Measurements from ENCODE around the gene SMOC2.

The SMOC2 gene

DNA sequence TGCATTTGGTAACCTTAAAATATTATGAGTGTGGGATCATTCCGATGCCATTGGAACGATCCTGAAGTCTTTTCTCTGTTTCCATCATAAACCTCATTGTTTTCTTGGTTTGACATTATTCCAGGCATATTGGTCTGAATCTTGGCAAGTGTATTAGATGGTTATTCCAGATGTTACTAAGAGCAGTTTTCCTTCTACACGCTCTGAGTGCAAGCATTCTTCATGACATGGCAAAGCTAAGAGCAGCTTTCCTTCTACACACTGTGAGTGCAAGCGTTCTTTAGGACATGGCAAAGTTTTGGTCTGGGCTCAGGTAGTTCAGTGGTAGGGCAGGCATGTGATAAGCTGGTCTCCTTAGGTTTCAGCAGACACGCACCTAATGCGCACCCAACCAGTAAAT is 53.0 kb downstream of the SMOC2 start:
- DNase-seq: no peak

DNA sequence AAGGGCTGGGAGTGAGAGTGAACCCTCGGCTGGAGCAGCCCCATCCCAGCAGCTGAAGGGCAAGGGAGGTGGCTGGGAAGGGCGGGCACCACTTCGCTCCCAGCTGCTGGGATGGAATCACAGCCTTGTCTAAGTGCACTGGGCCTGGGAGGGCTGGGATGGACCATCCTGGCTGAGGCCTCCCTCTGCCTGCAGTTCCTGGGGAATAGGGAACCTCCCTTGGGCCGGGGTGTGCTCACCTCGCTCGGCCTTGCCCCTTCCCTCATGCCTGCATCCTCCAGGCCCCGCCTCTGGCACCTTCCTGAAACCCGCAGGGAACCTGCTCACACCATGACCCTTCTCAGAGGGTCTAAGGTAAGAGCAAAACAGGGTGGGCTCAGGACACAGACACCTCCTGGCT is 53.7 kb downstream of the SMOC2 start:
- no peak for DNase-seq

DNA sequence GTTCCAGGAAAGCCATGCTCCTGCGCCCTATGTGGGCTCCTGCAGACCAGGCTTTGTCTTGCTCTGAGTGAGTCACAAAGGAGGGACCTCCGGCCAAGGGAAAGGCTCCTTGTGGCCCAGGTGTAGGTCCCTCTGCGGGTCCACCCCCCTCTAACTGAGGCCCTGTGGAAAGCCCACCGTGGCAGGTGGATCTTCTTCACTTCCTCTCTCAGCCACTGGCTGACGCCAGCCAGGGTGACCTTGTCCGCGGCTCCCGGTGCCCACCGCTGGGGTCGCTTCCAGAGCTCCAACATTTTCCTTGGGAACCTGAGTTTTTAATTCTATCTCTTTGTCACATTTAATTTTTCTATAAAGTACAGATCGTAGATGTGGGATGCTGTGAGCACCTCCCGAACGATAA is 54.1 kb downstream of the SMOC2 start:
- no peak for DNase-seq

DNA sequence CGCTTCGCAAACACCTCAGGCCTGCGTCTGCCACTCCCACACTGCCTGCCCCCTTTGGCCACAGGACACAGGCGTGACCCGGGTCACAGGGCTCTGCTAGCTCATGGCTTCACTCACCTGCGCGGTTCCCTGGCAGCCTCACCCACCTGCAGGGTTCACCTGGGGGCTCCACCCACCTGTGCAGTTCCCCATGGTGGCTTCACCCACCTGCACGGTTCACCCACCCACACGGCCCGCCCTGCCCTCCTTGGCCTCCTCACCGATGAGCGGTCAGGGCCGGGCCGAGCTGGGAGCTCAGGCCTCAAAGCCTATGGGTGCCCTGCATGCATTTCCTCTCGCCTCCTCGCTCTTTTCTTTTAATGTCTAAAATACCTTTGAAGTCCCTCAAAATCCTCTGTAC is 54.7 kb downstream of the SMOC2 start:
- no peak for DNase-seq

DNA sequence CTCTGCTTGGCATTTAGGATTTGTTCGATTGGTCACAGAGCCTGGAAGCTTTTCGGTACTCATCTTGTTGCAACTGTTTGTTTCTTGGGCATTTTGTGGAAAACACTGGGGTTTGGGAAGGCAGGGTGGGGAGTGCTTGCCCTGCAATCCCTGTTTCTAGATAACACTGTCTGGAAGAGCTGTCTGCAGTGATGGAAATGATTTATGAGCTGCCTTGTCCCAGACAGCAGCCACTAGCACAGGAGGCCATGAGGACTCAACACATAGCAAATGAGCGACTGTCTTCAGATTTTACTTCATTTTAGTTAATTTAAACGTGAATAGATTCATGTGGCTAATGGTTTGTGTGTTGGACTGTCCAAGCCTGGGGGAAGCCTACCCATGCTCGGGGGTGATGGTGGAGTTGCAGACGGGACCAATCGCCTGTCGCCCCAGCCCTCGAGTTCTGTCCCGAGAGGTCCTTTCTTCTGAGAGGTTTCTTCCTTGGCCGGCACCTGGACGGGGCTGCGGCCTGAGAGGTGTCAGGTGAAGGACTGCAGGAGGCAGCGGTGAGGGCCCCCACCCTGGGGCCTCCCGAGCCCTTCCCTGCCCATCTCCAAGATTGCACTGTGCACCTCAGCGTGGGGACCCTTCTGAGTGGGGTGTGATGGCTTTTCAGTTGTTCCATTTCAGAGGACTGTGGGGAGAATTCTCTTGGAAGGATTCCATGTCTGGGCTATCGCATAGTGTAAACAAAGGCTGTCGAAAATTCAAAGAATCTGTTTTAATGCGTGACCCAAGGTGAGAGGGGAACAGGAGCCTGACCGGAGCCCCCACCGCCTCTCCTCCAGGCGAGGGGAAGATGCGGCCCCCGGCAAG is 55.4 kb downstream of the SMOC2 start:
- DNase-seq: no peak

DNA sequence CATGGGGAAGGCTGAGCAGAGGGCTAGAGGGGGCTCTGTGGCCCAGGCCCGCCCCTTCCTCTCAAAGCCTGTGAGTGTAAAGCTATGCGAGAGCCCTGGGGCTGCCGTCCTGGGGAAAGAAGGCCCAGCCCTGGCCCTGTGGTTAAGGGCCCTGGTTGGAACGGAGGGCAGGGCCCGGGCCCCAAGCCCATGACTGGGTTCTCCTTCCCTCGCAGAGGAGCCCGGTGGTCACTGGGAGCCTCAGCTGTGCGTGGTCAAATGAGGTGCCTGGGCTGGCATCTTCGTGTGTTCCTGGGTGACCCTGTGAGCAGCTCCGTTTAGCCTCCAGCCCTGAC is 56.0 kb downstream of the SMOC2 start:
- DNase-seq: no peak

DNA sequence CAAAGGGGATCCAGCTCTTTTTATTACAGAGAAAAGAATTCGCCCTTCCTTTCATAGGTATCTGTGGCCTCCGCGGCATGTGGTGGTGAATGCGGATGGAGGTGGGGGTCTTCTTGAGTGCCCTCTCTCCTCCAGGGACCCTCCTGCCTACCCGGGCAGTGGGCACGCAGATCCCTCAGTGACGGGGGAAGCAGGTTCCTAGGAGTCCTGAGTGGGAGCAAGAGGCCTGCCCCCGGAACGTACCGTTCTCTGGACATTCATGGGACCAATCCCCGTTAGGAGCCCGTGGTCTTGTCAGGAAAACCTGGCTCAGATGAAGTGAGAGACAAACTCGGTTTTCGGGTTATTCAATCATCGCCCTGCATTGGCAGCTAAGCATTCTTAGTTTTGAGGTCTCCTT is 56.4 kb downstream of the SMOC2 start:
- DNase-seq: no peak

DNA sequence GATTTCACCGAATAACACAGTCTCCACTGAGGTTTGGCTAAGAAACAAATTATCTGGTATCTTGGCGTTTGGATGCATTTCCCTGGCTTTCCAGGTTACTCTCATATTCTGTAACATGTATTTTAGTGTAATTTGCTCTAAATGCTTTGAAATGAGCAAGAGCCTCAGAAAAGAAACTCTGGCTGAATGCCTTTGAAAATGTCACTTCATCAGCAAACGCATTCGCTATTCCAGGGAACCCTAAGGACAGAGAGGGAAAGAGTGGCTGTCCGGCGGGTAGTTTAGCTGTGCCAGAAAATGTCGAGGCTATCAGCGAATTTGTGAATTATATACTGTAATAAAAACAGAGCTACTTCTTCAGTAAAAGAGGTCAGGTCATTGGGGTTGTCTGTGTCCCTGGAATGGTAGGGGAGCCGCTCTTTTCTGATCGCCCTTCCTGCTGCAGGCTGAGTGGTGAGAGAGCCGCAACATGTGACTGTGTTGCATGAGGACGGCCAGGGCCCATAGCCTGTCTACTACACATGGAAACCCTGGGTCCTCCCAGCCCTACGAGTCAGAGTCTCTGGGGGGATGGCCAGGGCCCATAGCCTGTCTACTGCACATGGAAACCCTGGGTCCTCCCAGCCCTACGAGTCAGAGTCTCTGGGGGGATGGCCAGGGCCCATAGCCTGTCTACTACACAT is 57.3 kb downstream of the SMOC2 start:
- DNase-seq: no peak

DNA sequence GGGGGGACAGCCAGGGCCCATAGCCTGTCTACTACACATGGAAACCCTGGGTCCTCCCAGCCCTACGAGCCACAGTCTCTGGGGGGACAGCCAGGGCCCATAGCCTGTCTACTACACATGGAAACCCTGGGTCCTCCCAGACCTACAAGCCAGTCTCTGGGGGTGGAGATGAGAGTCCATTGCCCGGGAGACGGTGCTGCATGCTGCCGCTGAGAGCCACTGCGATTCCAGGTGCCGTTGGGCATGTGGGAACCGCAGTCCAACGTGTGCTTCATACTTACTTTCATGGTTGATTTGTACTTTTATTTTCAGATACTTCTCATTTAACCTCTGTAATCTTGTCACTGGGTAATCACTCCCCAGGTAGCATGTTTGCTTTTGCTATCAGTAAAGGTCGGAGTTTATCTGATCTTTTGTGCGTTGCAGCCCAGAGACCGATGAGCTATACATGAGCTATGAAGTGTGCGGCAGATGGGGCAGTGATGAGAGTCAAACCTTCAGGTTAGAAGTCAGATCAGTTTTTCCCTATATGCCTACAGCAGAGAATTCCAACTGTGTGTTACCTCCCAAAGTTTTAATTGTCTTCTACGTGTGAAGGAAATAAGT is 58.2 kb downstream of the SMOC2 start:
- no peak for DNase-seq

DNA sequence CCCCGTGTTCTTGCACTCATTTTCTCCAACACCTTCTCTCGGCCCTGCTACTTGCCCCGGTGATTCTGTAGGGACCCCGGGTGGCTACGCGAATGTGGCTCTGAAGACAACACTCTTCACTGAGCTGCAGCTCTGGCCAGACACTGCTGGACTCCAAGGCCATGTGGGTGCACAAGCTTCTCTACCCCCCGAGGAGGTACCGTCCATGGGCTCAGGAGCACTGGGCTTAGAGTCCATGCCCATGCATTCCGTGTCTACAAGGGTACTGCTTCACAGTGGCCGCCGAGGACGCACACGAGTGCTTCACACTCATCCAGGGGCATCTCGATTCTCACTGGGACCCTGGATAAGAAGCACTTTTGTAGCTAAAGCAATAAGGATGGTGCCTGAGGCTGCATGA is 59.5 kb downstream of the SMOC2 start:
- no peak for DNase-seq

DNA sequence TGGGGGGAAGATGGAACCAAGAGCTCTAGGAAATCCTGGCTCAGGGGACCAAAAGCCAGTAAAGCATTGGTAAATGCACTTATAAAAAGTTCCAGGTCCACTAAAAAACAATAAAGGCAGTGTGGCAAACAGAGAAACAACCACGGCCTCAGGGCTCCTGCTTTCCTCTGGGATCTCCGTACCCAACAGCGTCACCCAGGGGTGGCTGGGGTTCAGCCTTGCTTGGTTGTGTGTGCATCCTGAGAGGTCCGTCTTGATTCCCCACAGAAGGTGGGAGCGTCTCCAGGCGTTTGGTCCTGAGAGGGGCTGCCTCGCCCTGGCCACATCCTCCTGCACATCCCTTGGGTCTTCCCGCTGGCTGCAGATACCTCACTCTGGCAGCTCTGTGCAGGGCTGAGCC is 60.6 kb downstream of the SMOC2 start:
- no peak for DNase-seq

DNA sequence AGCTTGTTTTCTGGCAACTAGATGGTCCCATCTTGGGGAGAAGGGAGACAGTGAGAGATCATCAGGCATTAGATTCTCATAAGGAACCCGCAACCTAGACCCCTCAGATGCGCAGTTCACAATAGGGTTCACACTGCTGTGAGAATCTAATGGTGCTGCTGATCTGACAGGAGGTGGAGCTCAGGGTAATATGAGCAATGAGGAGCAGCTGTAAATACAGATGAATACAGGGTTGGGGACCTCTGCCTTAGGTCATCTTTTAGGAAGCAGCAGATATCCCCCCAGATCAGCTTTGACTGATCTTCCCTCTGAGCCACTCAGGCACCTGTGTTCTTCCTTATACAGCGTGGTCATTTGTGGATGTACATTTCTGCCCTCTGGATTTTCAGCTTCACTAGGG is 63.4 kb downstream of the SMOC2 start:
- DNase-seq: no peak

DNA sequence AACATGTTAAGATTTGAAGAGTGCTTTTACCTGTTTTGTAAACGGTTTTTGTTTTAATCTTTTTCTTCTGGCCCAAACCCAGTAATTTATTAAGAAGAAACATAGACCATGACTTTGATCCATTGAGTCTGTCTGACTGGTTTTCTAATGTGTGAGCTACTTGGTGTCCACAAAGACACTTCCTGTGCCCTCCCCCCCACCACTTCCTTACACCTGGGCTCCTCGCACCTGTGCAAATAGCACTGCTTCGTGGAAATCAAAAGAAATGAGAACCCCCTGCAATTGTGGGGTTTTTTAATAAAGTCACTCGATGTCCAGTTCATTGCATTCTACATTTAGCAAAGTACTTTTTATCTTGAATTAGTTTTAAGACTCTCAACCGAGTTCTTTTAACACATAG is 65.5 kb downstream of the SMOC2 start:
- DNase-seq: no peak

DNA sequence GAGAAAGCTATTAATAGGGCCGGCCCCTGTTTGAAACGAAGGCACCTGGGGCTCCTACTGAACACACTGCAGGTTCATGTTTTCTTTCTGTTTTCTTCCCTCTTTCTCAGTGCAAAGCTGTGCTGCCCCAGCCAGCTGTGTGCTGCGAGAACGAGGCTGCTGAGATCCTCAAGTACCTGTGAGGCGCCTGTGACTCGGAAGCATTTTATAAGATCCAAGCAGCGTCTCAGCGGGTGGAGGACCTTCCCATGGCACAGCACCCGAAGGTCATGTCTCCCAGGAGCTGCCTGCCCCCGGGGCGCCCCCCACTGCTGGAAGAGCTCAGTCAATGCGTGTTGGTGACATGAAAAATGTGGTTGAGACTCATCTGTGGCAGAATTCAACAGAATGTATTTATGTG is 66.3 kb downstream of the SMOC2 start:
- no peak for DNase-seq

DNA sequence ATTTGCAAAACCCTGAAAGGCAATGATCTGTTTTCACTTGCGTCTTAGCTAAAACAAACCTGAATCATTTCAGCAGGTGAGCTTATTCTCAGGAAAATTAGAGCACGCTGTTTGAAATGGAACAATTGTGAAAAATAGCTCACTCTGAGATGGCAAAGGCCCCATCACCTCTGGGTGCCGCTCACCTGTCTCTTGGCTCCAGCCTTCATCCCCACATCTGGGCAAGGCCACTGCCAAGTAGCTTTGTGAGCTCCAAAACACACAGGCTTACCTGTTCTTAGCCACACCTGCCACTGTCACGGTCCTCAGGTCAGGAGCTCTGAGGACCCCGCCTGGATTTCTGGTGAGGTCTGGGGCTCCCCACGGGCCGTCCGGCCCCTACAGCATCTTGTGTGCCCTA is 66.7 kb downstream of the SMOC2 start:
- DNase-seq: no peak

DNA sequence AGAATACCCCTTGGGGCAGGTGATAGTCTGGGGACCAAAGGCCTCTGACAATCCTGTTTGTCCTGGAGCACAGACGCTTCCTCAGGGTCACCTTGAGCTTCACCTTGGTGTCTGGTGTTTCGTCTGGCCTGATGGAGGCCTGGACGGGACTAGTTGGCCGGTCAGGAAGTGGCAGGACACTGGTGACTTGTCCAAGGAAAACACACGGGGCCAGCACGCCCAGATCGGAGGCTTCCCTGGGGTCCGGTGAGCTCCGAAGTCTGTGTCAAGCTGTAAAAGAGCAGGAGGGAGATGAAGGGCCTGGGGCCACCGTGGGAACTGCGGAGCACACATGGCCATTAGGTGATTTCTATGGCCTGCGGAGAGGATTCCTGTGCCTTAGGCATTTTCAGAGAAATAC is 67.9 kb downstream of the SMOC2 start:
- no peak for DNase-seq

DNA sequence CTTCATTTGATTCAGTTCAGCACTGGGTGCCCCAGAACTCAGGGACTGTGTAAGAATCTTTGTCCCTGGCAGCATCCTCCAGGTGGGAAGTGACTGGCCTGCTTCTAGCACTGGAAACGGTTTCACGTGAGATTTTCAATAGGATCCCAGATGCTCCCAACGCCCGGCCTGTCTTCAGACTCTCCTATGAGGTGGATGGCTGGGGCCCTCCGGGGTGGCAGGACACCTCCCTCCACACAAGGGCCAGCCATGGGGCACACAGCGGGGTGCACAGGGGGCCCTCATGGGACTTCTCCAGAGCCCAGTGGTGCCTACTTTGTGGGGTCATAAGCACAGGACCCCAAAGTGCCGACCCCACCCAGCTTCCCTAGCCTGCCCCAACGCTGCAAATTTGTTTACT is 72.8 kb downstream of the SMOC2 start:
- DNase-seq: no peak

DNA sequence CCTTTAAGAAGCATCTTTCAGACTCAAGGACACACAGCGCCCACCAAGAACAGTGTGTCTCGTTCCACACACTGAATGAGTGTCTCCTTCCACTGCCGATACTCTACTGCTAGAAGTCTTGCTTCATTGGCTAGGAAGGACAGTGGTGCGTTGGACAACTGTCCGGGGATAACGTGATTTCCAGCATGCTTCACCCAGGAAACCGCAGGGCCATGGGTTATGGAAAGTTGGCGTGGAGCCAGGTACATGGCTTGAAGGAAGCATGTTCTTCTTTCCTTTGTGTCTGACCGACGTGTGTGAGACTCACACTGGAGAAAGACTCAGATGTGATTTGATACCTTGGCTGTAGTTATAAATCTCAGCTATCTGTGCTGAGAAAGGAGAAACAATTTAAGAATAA is 73.2 kb downstream of the SMOC2 start:
- DNase-seq: no peak

DNA sequence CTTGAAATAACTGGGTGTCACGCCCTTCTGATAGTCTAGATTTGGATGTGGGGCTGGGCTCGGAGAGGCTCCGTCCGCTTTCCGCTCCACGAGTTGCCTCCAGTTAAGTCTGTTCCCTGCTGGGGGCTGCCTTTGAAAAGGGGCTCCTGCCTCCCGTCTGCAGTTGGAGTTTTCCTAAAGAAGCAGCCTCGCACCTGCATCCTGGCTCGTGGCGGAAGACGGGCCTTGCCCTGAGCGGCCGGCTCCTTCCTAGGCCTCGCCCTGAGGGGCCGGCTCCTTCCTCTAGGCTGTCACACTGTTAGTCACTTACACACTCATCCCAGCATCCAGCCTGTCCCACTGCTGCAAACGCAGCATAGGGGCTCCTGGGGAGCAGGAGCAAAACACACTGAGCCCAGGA is 74.4 kb downstream of the SMOC2 start:
- no peak for DNase-seq

DNA sequence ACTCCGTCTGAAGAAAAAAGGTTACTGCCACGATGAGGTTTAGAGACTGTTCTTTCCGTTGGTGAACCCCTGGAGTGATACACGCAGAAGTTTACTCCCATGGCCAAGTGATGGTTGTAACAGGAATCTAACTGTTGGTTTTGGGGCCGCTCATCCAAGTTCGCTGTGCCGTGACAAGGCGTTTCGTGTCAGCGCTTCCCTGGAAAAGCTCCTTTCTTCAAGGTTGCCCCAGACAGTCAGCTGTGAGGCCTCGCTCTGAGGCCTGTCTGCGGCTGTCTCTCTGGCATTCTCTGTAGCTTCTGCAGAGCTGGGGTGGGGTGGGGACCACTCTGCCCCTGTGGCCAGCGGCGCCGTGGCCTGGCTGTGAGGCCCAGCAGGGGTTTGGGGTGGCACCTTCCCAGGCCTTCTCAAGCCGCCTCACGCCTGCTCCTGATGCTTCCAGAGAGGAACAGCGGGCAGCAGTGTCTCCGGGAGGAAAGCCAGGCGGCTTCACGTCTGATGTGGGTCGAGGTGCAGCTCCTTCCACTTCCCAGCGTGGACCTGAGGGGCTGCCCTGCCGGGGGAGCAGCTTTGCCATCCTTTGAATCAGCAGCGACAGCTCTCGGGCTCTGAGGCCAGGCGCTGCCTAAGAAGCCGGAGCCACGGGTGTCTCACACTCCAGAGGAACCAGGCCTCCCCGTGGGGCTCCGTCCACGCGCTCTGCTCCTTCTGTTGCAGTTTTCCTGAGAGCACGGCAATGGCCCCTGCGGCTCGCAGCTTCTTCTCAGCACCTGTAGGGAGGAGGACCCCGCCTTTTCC is 76.2 kb downstream of the SMOC2 start:
- no peak for DNase-seq

DNA sequence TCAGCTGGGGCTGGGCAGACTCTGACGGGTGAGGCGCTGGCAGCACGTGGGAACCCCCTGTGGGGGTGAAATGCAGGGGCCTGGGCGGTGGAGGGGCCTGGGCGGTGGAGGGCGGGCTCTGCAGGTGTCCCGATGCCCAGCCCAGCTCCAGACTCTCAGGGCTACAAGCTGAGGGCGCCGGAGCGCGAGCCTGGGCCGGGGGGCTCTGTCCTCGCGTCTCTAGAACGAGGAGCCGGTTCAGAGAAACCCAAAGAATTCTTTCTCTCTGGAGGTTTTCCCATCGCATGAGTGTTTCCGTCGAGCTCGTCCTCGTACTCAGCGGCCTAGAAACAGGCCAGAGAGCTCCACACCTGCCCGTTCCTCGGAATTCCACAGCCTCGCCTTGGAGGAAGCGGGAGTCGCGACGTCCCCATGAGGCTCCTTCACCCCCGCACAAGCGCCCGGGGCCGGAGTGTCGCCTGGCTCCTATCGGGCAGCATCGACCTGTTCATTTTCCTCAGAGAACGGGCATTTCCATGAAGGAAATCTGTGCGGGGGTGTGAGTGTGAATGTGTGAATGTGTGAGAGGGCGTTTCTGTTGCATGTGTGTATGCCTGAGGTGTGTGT is 76.9 kb downstream of the SMOC2 start:
- DNase-seq: no peak

DNA sequence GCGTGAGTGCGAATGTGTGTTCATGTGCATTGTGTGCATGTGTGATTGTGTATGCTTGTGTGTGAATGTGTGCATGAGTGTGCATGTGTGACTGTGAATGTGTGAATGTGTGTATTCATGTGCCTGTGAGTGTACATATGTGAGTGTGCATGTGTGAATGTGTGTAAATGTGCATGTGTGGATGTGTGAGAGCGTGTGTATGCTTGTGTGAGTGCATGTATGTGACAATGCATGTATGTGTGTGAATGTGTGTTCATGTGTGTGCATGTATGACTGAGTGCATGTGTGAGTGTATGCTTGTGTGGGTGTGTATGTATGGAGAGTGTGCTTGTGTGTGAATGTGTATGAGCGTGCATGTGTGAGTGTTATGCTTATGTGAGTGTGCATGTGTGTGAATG is 77.4 kb downstream of the SMOC2 start:
- no peak for DNase-seq

DNA sequence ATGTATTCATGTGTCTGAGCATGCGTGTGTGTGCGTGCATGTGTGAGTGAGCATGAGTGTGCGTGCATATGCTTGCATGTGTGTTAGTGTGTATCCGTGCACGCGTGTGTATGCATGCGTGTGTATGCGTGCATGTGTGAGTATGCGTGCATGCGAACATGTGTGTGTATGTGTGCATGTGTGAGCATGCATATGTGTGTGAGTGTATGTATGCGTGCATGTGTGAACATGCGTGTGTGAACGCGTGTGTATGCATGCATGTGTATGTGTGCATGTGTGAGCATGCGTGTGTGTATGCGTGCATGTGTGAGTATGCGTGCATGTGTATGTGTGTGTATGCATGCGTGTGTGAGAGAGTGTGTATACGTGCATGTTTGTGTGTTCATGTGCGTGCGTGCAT is 77.9 kb downstream of the SMOC2 start:
- no peak for DNase-seq
